Stimulated activated CD4-positive, alpha-beta T cell treated with anti-CD3 and anti-CD28 coated beads, TNF-alpha, amount 100 ng/mL, for 48 hours (primary cell): ENCODE results near the gene CDKAL1.

ENCODE experiments used
- DNase-seq, 3 donors: peaks; one replicate each; pipeline ENCODE4 v3.0.0-alpha.2; 2020; ENCODE audit warnings: low read depth in 3 of 3

Gene CDKAL1

DNA sequence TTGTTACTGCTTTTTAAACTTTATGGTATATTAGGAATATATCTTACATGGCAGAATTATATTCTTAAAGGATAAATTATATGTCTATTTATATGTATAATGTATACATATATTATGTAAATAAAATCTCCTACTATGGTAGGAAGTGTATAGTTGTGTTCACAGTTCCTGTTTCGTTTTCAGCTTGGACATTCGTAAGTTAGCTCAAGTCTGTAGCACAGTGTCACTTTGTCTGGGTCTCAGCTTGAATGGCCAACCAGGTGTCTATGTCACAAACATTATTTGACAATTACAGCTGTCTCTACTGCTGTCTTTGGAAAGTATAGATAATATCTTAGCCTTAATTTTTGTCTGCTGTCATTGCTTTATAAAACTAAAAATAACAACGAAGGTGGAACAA, 303.9 kb downstream of the CDKAL1 start:
- no peak for DNase-seq

- DNase-seq, result no peak
These were observed 305.4 kb downstream of the CDKAL1 start for GRCh38 chr6:20839630-20840029.

DNA sequence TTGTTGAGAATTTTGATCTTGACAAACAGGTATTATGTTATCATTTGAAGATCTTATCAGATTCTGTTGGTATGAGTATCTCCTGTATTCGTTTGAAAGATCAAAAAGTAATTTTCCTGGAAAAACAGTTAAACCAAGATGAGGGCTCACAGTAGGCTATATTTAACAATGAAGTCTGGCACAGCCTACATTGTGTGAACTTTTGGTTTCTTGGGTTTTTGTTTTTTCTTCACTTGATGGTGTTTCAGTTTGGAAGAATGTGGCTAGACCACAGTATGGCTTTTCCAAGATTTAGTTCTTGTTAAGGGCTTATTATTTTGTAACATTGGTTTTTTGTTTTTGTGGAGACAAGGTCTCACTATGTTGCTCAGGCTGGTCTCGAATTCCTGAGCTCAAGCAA, 306.4 kb downstream of the CDKAL1 start:
- no peak for DNase-seq

DNA sequence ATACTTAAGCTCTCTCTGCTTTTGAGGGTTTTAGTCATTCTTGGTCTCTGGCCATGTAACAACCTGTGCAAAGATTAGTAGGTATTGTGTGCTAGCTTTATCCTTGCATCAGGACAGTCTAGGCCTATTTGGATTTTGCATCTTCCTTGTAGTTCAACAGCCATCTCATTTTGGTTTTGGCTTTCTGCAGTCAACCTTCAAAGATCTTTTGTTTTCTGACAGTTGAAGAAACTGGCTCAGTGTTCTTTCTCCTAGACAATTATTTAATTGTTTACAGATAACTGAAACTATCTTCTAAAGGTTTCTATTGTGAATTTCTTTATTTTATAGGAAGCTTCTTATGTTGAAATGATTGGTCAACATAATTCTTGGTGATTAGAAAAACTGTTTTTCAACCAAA, 307.5 kb downstream of the CDKAL1 start:
- no peak for DNase-seq

DNA sequence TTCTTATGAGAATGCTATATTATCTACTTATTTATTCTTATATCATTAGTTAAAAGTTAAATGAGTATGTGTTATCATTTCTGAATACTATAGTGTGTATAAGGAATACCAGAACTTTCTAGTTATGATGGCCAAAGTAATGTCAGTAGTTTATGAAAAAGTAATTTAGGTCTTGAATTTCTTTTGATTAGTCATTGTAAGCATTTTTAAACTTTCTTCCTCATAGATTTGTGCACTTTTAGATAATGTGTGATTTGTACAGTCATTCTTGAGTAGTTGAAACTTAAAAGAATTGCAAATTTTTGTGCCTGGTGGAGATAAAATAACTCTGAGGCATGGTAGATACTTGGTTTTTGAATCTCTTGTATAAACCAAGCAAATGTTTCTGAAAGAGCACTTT, 311.3 kb downstream of the CDKAL1 start:
- no peak for DNase-seq

GRCh38 chr6:20846602-20847028, 312.4 kb downstream of the CDKAL1 start:
- no peak for DNase-seq

DNA sequence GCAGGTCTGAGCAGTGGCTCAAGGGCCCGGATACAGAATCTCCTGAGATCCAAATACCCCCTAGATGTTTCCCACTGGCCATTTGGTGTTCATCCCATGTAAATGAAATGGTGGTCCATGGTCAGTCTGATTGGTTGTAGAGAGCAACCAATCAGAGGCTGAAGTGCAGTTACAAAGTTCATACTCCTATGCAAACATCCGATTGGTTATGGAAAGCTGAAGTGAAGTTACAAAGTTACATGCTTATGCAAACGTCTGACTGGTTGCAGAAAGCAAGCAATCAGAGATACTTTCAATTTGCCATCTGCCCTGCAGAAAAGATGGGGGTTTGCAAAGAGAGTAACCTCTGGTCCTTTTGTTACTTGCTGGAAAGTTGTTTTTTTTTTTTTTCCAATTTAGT, 313.6 kb downstream of the CDKAL1 start:
- no peak for DNase-seq

DNA sequence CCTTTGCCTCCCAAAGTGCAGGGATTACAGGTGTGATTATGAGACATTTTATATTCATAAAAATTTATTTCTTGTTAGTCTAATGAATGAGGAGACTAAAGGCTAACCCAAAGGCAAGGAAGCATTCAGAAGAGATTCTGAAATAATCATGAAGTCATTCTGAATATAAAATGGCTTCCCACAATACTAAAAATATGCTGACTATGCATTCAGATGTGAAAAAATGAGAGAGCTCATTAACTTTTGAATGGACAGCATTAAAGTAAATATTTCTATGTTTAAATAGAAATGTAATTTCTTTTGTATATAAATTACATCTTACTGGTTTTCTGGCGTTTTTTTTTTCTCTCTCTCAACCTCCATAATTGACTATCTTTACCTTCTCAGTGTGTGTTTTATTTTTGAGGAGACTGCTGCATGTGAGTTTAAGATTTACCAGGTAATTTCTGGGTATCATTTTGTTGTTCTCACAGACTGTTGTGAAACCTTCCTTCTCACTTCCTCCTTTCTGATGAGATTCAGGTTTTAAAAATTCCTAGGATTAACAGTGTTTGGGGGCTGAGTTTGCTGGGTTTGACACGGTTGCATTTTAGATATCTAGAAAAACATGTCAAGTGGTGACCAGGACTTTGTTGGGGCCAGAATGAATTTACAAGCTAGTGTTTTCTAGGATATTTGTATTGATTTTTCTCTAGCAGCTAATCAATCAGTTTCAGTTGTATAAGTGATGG, 316.6 kb downstream of the CDKAL1 start:
- no peak for DNase-seq

DNA sequence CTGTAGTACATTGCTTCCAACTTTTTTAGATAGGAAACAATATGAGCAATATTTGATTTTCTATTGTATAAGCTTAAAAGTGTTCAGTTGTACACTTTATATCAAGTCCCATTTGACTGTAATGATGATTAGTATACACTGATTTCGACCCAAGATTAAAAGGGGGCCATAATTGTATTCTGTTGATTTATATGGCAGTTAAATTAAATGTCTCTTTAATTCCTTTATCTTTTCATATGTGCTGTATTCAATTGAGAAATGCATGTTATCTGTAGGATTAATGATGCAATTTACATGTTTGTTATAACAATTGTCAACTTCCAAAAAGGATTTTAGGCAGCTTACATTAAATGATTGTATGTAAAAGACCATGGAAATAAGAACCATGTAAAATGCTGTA, 317.5 kb downstream of the CDKAL1 start:
- no peak for DNase-seq

DNA sequence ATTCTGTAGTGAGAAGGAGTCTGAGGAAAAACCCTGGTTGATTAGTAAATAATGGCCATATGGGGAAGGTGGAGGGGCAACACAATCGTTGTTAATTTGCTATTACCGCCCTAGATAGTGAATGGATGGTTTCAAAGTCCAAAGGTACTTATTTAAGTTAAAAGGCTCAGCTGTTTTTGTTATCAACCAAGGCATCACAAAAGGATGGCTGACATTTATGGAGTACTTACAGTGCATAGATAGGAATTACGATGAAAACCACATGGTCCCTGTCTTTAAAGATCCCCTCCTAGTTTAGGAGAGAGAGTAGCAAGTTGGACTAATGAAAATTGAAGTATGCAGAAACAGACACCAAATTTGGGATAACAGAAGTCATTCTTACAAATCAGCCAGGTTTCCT, 319.6 kb downstream of the CDKAL1 start:
- DNase-seq, result no peak

DNA sequence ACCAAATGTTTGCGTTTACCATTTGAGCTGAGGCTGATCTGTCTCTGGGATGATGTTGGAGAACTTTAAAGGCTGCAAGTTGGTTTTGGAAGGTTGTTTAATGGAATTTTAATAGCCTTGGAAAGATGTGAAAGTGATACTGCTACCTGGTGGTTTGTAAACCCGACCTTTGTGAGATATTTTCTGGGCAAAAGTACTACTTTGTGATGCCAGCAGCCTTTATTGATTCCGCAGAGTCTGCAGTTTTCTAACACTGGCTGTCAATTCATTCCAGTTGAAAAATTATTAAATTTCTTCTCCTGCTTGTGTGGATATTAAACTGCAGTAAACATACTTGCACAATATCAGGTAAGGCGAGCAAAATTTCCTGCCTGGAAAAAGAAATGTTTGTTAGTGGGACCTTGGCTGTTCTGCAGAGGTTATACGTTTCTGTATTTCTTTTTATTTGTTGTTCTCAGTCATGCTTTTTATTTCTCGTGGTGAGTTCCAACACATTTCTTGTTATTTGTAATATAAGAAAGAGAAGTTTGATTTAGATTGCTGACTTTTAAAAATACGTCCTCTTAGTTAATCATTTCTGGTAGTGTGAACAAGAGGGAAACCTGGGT, 322.5 kb downstream of the CDKAL1 start:
- no peak for DNase-seq

DNA sequence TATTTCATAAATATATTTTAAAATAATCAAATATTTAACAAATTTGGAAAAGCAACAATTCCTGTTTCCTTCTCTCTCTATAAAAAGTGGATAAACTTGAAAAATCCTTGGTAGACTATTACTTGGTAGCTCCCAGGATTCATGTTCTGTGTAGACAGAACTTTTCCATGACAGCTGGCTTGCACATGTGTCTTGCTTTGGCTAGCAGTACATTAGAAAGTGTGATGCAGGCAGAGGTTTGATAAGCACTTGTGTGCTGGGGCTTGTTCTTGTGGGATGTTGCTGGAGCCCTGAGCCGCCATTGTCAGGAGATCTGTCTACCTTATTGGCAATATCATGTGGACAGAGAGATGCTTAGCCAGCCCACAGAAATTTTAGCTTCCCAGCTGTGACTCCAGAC, 327.2 kb downstream of the CDKAL1 start:
- no peak for DNase-seq

DNA sequence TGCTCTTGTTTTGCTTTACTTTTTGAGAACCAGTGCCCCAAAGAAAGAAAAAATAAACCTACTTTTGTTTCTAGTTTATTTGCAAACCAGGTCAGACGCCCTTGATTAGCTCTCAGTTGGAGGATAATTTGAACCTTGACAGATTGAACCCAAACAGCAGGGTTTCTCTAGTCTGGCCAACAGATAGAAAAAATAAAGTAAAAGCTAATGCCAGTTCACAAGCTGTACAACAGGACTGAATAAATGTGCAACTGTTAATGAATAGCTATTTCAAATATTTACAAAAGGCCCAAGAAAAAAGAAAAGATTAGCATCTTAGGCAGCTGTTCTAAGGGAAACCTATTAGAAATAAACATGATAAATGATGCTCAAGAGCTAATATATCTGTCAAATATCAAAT, 331.8 kb downstream of the CDKAL1 start:
- DNase-seq, result no peak

GRCh38 chr6:20866935-20867703, 332.9 kb downstream of the CDKAL1 start:
- no peak for DNase-seq

- DNase-seq, result no peak
These were observed 334.3 kb downstream of the CDKAL1 start for GRCh38 chr6:20868397-20869096.

DNA sequence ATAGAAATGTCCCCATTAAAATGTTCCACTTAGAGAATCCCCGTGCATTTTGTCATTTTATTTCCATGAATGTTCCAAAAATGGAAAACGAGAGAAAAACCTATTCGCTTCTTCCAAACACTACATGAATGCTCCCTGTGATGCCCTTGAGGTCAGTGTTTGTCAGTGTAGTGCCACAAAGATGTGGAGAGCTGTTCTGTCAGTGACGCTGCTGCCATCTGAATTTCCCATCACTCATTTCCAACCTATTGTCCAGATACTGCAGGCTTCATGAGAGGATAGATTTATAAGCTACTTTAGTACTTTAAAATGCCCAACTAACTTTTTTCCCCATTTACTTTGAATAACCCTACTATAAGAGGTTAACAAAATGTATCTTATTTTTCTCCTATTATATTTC, 335.8 kb downstream of the CDKAL1 start:
- no peak for DNase-seq

GRCh38 chr6:20870493-20870892, 336.2 kb downstream of the CDKAL1 start:
- no peak for DNase-seq

DNA sequence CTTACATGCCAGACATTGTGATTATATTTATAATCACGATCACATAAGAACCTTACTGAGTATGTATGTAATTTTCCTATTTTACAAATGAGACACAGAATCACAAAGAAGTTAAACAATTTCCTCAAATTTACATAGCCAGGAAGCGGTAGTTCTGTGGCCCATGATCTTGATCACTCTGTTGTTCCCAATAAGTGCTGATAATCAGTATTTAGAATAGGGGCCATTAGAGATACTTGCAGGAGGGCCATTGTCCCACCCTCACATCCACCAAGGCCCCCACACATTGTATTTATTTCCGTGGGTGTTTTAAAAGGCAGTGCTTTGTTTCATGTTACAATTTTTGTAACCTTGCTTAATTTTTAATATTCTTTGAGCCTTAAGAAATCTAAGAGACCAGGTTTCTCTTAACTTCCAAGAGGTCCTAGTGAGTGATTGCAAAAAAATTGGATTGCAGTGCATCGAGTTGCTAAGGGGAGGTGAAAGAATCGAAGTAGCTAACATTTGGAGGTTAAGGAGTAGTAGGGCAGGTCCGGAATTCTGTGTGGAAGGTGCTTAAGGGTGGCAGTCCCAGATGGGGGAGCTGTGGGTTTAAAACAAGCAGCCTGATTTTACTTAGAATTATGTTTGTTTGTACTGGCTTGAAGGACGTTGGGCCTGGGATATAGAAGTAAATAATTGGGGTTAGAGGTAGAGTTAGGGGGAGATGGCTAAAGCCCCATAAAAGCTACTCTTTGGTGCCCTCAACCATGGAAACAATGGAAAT, 339.4 kb downstream of the CDKAL1 start:
- no peak for DNase-seq

- DNase-seq, result no peak
These were observed 341.2 kb downstream of the CDKAL1 start for GRCh38 chr6:20875369-20875963.

DNA sequence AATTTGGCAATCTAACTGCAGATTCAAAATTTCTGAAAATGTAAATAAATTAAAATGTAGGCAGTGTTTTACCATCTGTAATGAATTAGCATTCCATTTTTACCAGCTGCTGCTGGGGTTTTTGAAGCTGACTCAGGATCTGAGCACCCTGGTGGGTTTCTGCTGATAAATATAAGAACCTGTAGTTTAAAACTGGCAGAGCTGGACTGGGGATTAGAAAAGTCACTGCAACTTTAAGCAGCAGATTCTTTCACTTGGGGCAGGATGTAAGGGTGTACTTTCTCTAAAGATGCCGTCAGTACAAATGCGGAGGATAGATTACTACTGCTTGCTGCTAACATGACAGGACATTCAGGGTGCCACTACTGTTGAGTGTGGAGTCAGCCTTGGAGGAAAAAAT, 341.8 kb downstream of the CDKAL1 start:
- no peak for DNase-seq

DNA sequence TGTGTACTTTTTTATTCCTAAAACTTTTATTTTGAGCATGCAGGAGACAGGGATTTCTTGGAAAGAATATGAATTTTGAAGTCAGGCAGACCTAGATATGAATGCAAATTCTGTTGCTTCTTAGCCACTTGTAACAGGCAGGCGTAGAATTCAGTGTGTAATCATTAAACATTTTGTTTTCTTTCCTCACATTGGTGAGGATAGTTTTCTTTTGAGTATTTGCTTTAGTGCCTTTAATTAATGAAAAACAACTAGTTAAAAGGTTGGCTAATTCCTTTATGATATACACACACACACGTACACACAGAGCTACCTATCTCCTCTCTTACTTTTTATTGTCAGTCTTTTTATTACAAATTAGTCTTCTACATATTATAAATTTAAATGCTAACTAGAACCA, 342.3 kb downstream of the CDKAL1 start:
- no peak for DNase-seq
